MM.1S (cell line): Measurements from ENCODE around the gene AGAP1.

Source experiments
- CTCF ChIP-seq: fragments of 300-600 bp; sonication (generic); IDR thresholded peaks from 2 replicates; pipeline ENCODE4 v1.5.1; 2016; ENCODE audit warnings: antibody characterized with exemption, low read length, mixed read lengths
- EZH2phosphoT487 ChIP-seq: fragments of 300-600 bp; sonication (generic); IDR thresholded peaks from 2 replicates; pipeline ENCODE4 v1.6.1; 2018; ENCODE audit warnings: antibody characterized with exemption, low read length

GRCh38 chr2:235669269-235669831 is 175.5 kb downstream of the AGAP1 start:
- TF ChIP-seq CTCF (no peak), EZH2phosphoT487 (no peak)
